Measurements from ENCODE around the gene RTKN. TPM values are rescaled to one million over a fixed set of nuclear protein-coding genes. Genes with fewer than 3 reads are reported as not detected.

Gene RTKN
- total and polyA plus RNA-seq, 2 of the 13 experiments (the other 11 are each of a cell fraction or from before 2014, with no cell fraction given) = 159 to 166 TPM

DNA sequence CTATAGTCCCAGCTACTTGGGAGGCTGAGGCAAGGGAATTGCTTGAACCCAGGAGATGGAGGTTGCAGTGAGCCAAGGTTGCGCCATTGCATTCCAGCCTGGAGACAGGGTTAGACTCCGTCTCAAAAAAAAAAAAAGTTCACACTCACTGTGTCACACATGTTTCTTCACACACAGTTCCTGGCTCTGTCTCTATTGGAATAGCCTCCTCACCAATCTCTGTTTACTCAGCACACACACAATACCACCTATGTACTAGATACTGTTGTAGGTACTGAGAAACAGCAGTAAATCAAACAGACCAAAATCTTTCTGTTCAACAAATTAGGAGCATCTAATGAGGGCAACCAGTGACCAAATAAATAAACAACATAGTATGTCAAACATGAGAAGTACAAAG, 44.4 kb upstream of the RTKN start (continued):
- TF ChIP-seq, protein P1, sequence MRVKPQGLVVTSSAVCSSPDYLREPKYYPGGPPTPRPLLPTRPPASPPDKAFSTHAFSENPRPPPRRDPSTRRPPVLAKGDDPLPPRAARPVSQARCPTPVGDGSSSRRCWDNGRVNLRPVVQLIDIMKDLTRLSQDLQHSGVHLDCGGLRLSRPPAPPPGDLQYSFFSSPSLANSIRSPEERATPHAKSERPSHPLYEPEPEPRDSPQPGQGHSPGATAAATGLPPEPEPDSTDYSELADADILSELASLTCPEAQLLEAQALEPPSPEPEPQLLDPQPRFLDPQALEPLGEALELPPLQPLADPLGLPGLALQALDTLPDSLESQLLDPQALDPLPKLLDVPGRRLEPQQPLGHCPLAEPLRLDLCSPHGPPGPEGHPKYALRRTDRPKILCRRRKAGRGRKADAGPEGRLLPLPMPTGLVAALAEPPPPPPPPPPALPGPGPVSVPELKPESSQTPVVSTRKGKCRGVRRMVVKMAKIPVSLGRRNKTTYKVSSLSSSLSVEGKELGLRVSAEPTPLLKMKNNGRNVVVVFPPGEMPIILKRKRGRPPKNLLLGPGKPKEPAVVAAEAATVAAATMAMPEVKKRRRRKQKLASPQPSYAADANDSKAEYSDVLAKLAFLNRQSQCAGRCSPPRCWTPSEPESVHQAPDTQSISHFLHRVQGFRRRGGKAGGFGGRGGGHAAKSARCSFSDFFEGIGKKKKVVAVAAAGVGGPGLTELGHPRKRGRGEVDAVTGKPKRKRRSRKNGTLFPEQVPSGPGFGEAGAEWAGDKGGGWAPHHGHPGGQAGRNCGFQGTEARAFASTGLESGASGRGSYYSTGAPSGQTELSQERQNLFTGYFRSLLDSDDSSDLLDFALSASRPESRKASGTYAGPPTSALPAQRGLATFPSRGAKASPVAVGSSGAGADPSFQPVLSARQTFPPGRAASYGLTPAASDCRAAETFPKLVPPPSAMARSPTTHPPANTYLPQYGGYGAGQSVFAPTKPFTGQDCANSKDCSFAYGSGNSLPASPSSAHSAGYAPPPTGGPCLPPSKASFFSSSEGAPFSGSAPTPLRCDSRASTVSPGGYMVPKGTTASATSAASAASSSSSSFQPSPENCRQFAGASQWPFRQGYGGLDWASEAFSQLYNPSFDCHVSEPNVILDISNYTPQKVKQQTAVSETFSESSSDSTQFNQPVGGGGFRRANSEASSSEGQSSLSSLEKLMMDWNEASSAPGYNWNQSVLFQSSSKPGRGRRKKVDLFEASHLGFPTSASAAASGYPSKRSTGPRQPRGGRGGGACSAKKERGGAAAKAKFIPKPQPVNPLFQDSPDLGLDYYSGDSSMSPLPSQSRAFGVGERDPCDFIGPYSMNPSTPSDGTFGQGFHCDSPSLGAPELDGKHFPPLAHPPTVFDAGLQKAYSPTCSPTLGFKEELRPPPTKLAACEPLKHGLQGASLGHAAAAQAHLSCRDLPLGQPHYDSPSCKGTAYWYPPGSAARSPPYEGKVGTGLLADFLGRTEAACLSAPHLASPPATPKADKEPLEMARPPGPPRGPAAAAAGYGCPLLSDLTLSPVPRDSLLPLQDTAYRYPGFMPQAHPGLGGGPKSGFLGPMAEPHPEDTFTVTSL (CRISPR knock-in tag; IDR thresholded peaks at IDR 0.05; ENCODE audit: borderline replicate concordance) = no peak
- peak; percentile 41; the same call in 1 of the 2 replicates for TF ChIP-seq SAP130 (CRISPR knock-in tag; IDR thresholded peaks at IDR 0.05; ENCODE audit: low read depth)
- TF ChIP-seq FOSL2 (CRISPR knock-in tag; IDR thresholded peaks at IDR 0.05) = peak; percentile 40
- TF ChIP-seq FOXO1 (CRISPR knock-in tag; IDR thresholded peaks at IDR 0.05) = 0 out of 2 replicates have a peak, but pooled peaks have one; percentile 14
- peak; percentile 52; the same call in 1 of the 2 replicates for TF ChIP-seq FOXA1 (IDR thresholded peaks at IDR 0.05)
- peak; percentile 88 for TF ChIP-seq FOXA1 (CRISPR knock-in tag; IDR thresholded peaks at IDR 0.05)
- no peak for TF ChIP-seq ZBTB8A (CRISPR knock-in tag; IDR thresholded peaks at IDR 0.05; ENCODE audit: borderline replicate concordance, low read depth)
- TF ChIP-seq RBM22 (optimal IDR thresholded peaks at IDR 0.05; ENCODE audit: low read length) = no peak
- TF ChIP-seq, protein P2, sequence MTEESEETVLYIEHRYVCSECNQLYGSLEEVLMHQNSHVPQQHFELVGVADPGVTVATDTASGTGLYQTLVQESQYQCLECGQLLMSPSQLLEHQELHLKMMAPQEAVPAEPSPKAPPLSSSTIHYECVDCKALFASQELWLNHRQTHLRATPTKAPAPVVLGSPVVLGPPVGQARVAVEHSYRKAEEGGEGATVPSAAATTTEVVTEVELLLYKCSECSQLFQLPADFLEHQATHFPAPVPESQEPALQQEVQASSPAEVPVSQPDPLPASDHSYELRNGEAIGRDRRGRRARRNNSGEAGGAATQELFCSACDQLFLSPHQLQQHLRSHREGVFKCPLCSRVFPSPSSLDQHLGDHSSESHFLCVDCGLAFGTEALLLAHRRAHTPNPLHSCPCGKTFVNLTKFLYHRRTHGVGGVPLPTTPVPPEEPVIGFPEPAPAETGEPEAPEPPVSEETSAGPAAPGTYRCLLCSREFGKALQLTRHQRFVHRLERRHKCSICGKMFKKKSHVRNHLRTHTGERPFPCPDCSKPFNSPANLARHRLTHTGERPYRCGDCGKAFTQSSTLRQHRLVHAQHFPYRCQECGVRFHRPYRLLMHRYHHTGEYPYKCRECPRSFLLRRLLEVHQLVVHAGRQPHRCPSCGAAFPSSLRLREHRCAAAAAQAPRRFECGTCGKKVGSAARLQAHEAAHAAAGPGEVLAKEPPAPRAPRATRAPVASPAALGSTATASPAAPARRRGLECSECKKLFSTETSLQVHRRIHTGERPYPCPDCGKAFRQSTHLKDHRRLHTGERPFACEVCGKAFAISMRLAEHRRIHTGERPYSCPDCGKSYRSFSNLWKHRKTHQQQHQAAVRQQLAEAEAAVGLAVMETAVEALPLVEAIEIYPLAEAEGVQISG (CRISPR knock-in tag; IDR thresholded peaks at IDR 0.05) = peak; percentile 18; the same call in 1 of the 2 replicates
- TF ChIP-seq, protein P3, sequence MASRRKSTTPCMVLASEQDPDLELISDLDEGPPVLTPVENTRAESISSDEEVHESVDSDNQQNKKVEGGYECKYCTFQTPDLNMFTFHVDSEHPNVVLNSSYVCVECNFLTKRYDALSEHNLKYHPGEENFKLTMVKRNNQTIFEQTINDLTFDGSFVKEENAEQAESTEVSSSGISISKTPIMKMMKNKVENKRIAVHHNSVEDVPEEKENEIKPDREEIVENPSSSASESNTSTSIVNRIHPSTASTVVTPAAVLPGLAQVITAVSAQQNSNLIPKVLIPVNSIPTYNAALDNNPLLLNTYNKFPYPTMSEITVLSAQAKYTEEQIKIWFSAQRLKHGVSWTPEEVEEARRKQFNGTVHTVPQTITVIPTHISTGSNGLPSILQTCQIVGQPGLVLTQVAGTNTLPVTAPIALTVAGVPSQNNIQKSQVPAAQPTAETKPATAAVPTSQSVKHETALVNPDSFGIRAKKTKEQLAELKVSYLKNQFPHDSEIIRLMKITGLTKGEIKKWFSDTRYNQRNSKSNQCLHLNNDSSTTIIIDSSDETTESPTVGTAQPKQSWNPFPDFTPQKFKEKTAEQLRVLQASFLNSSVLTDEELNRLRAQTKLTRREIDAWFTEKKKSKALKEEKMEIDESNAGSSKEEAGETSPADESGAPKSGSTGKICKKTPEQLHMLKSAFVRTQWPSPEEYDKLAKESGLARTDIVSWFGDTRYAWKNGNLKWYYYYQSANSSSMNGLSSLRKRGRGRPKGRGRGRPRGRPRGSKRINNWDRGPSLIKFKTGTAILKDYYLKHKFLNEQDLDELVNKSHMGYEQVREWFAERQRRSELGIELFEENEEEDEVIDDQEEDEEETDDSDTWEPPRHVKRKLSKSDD (CRISPR knock-in tag; IDR thresholded peaks at IDR 0.05; ENCODE audit: low read depth) = peak; percentile 29; the same call in 1 of the 2 replicates
- TF ChIP-seq CREB1 (IDR thresholded peaks at IDR 0.05) = 0 out of 2 replicates have a peak, but pooled peaks have one; percentile 15
- 0 out of 2 replicates have a peak, but pooled peaks have one; percentile 11 for TF ChIP-seq CREB1 (CRISPR knock-in tag; IDR thresholded peaks at IDR 0.05)
- TF ChIP-seq ZC3H13 (CRISPR knock-in tag; IDR thresholded peaks at IDR 0.05) = no peak
- TF ChIP-seq, protein P4, sequence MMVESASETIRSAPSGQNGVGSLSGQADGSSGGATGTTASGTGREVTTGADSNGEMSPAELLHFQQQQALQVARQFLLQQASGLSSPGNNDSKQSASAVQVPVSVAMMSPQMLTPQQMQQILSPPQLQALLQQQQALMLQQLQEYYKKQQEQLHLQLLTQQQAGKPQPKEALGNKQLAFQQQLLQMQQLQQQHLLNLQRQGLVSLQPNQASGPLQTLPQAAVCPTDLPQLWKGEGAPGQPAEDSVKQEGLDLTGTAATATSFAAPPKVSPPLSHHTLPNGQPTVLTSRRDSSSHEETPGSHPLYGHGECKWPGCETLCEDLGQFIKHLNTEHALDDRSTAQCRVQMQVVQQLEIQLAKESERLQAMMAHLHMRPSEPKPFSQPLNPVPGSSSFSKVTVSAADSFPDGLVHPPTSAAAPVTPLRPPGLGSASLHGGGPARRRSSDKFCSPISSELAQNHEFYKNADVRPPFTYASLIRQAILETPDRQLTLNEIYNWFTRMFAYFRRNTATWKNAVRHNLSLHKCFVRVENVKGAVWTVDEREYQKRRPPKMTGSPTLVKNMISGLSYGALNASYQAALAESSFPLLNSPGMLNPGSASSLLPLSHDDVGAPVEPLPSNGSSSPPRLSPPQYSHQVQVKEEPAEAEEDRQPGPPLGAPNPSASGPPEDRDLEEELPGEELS (CRISPR knock-in tag; IDR thresholded peaks at IDR 0.05) = peak; percentile 71
- TF ChIP-seq STAT5B (CRISPR knock-in tag; IDR thresholded peaks at IDR 0.05) = no peak
- TF ChIP-seq NFE2 (CRISPR knock-in tag; IDR thresholded peaks at IDR 0.05) = no peak
